SW480 (cell line): ENCODE data around the gene MCOLN2.
"Not testable (repeated sequence)": the region's sequence is repeated elsewhere in the genome, so short reads cannot be mapped to it uniquely, and the experiment has no call there.

Experiments used
- DNase-seq: peaks from one replicate; pipeline ENCODE4 v3.0.0-alpha.2; 2016; ENCODE audit warnings: low spot score

The MCOLN2 gene

GRCh38 chr1:84996846-84997666 lies at the start of gene MCOLN2:
TSS of gene MCOLN2 (minus strand) at chr1:84997113. CDS start at chr1:84996872, 241 bp downstream.
- DNase-seq: peak; percentile 52

- DNase-seq: no peak
Observed at GRCh38 chr1:85042413-85042812, 45.5 kb upstream of the MCOLN2 start.

- DNase-seq: no peak
Observed at GRCh38 chr1:85041793-85042192, 44.9 kb upstream of the MCOLN2 start.

GRCh38 chr1:85033221-85033620 lies 36.3 kb upstream of the MCOLN2 start:
- no peak for DNase-seq

- DNase-seq: no peak
Observed at GRCh38 chr1:85030536-85030935, 33.6 kb upstream of the MCOLN2 start.

- no peak for DNase-seq
Observed at GRCh38 chr1:85028151-85028550, 31.2 kb upstream of the MCOLN2 start.

GRCh38 chr1:85027242-85027983 lies 30.5 kb upstream of the MCOLN2 start:
- peak; percentile 26 for DNase-seq

- DNase-seq: no peak
Observed at GRCh38 chr1:85025940-85026339, 29.0 kb upstream of the MCOLN2 start.

- DNase-seq: no peak
Observed at GRCh38 chr1:85024736-85025135, 27.8 kb upstream of the MCOLN2 start.

- no peak for DNase-seq
Observed at GRCh38 chr1:85022700-85023099, 25.8 kb upstream of the MCOLN2 start.

GRCh38 chr1:85019994-85020393 lies 23.1 kb upstream of the MCOLN2 start:
- no peak for DNase-seq

GRCh38 chr1:85015826-85016225 lies 18.9 kb upstream of the MCOLN2 start:
- no peak for DNase-seq

- DNase-seq: not testable (repeated sequence)
Observed at GRCh38 chr1:85005641-85006040, 8.7 kb upstream of the MCOLN2 start.

GRCh38 chr1:85001742-85002141 lies 4.8 kb upstream of the MCOLN2 start:
- DNase-seq: no peak

- DNase-seq: peak; percentile 9
Observed at GRCh38 chr1:84998642-84999280, 1.8 kb upstream of the MCOLN2 start.

- peak; percentile 20 for DNase-seq
Observed at GRCh38 chr1:84997667-84998600, 1.0 kb upstream of the MCOLN2 start.

- no peak for DNase-seq
Observed at GRCh38 chr1:84995484-84996334, 1.2 kb downstream of the MCOLN2 start.

GRCh38 chr1:84991097-84991920 lies 5.6 kb downstream of the MCOLN2 start:
- no peak for DNase-seq

- DNase-seq: no peak
Observed at GRCh38 chr1:84988588-84988987, 8.3 kb downstream of the MCOLN2 start.

GRCh38 chr1:84986561-84986960 lies 10.4 kb downstream of the MCOLN2 start:
- DNase-seq: not testable (repeated sequence)
